Neural cell (in vitro differentiated cells): ENCODE results near the gene PBX1. TPM values are rescaled to one million over a fixed set of nuclear protein-coding genes. Genes with fewer than 3 reads are reported as not detected.
A peak's percentile ranks its signal among the peaks of the same experiment; 100 is the strongest.

Experiments used
- H2AFZ ChIP-seq: fragments of 200-600, 300-800 bp; sonication (generic), shearing (Covaris generic); 2 replicates; pipeline ENCODE4 v1.6.0; 2014; ENCODE audit warnings: low read depth, mild to moderate bottlenecking, antibody characterized with exemption, low read length, moderate library complexity
- H3F3A ChIP-seq: fragments of 200-600 bp; shearing (Covaris generic); 2 replicates; pipeline ENCODE4 v1.6.1; 2016; ENCODE audit warnings: mild to moderate bottlenecking, moderate library complexity, mixed read lengths, antibody characterized with exemption, low read length; ENCODE audit not compliant: insufficient read depth, poor library complexity, severe bottlenecking
- H3K27ac ChIP-seq: fragments of 200-600, 300-800 bp; sonication (generic), shearing (Covaris generic); 2 replicates; pipeline ENCODE4 v1.5.1; 2014; ENCODE audit warnings: mild to moderate bottlenecking, low read length, moderate library complexity
- H3K27me3 ChIP-seq: fragments of 300-800, 200-600 bp; sonication (generic), shearing (Covaris generic); 2 replicates; pipeline ENCODE4 v1.6.0; 2014; ENCODE audit warnings: mild to moderate bottlenecking, low read depth, low read length, moderate library complexity; ENCODE audit not compliant: insufficient read depth
- H3K36me3 ChIP-seq: fragments of 300-800, 200-600 bp; sonication (generic), shearing (Covaris generic); 2 replicates; pipeline ENCODE4 v1.5.1; 2014; ENCODE audit warnings: mild to moderate bottlenecking, antibody characterized with exemption, low read length, moderate library complexity; ENCODE audit not compliant: insufficient read depth
- H3K4me2 ChIP-seq: fragments of 300-800, 200-600 bp; sonication (generic), shearing (Covaris generic); 2 replicates; pipeline ENCODE4 v1.6.0; 2014; ENCODE audit warnings: mild to moderate bottlenecking, low read length
- H3K4me3 ChIP-seq: fragments of 300-800, 200-600 bp; sonication (generic), shearing (Covaris generic); 2 replicates; pipeline ENCODE4 v1.5.1; 2014; ENCODE audit warnings: mild to moderate bottlenecking, low read length, moderate library complexity
- H3K79me2 ChIP-seq: fragments of 200-600 bp; shearing (Covaris generic); replicated peaks from 2 replicates; pipeline ENCODE4 v1.6.0; 2014; ENCODE audit warnings: mild to moderate bottlenecking, low read length, moderate library complexity; ENCODE audit not compliant: insufficient read depth
- H3K9ac ChIP-seq: fragments of 300-800, 200-600 bp; sonication (generic), shearing (Covaris generic); 2 replicates; pipeline ENCODE4 v1.6.1; 2016; ENCODE audit warnings: mild to moderate bottlenecking, low read length, mixed read lengths
- H3K9me2 ChIP-seq: fragments of 200-600 bp; shearing (Covaris generic); 2 replicates; pipeline ENCODE4 v1.6.1; 2016; ENCODE audit warnings: mild to moderate bottlenecking, low read length, mixed read lengths; ENCODE audit not compliant: insufficient read depth
- H3K9me3 ChIP-seq: fragments of 200-600, 300-800 bp; sonication (generic), shearing (Covaris generic); 2 replicates; pipeline ENCODE4 v1.6.1; 2016; ENCODE audit warnings: mild to moderate bottlenecking, mixed run types, low read length, moderate library complexity, mixed read lengths
- H4K20me1 ChIP-seq: fragments of 200-600 bp; shearing (Covaris generic); 2 replicates; pipeline ENCODE4 v1.6.1; 2016; ENCODE audit warnings: mild to moderate bottlenecking, mixed run types; ENCODE audit not compliant: insufficient read depth
- CTCF ChIP-seq: fragments of 450-650 bp; IDR thresholded peaks from 2 replicates; pipeline ENCODE4 v1.5.1; 2014; ENCODE audit warnings: antibody characterized with exemption, mild to moderate bottlenecking, moderate library complexity; ENCODE audit not compliant: poor library complexity, severe bottlenecking
- EP300 ChIP-seq: fragments of 450-650 bp; conservative IDR thresholded peaks from 2 replicates; pipeline ENCODE4 v1.6.1; 2014; ENCODE audit warnings: antibody characterized with exemption, mild to moderate bottlenecking, moderate library complexity; ENCODE audit not compliant: poor library complexity, severe bottlenecking
- EZH2 ChIP-seq: fragments of 200-600, 300-800 bp; shearing (Covaris generic), sonication (generic); IDR thresholded peaks from 2 replicates; pipeline ENCODE4 v1.6.1; 2014; ENCODE audit warnings: antibody characterized with exemption, low read length, borderline replicate concordance, mild to moderate bottlenecking; ENCODE audit not compliant: insufficient read depth, poor library complexity, severe bottlenecking
- MXI1 ChIP-seq: fragments of 450-650 bp; conservative IDR thresholded peaks from 2 replicates; pipeline ENCODE4 v1.6.1; 2014; ENCODE audit warnings: antibody characterized with exemption, mild to moderate bottlenecking; ENCODE audit not compliant: poor library complexity, severe bottlenecking
- POLR2AphosphoS5 ChIP-seq: IDR thresholded peaks from 2 replicates; pipeline ENCODE4 v1.6.1; 2012
- RAD21 ChIP-seq: fragments of 450-650 bp; conservative IDR thresholded peaks from 2 replicates; pipeline ENCODE4 v1.6.1; 2014; ENCODE audit warnings: antibody characterized with exemption, mild to moderate bottlenecking, moderate library complexity
- REST ChIP-seq: IDR thresholded peaks from 2 replicates; pipeline ENCODE4 v1.6.1; 2012; ENCODE audit warnings: borderline replicate concordance
- SMC3 ChIP-seq: fragments of 450-650 bp; conservative IDR thresholded peaks from 2 replicates; pipeline ENCODE4 v1.6.1; 2014; ENCODE audit warnings: antibody characterized with exemption, mild to moderate bottlenecking, moderate library complexity; ENCODE audit not compliant: poor library complexity
- TAF1 ChIP-seq: IDR thresholded peaks from 2 replicates; pipeline ENCODE4 v1.6.1; 2012; ENCODE audit warnings: low read depth
- polyA plus RNA-seq: library from polyadenylated mRNA; depleted of rRNA; stranded (reverse); fragments of >200 nt; gene quantifications from 2 replicates; pipeline ENCODE4 v1.2.3, GENCODE V29; 2014

PBX1 gene
- polyA plus RNA-seq, 1 donor from 2014 or later = 42.4 TPM

- Histone ChIP-seq H3K27ac (peak overlapping the region; percentile 87), H3K9me2 (no peaks in the 10 kb centered on the region), H3K4me2 (no peak overlapping the region), H3F3A (peaks cover 9% of the 10 kb centered on the region), H4K20me1 (no peaks in the 10 kb centered on the region), H3K79me2 (peaks cover 80% of the 10 kb centered on the region), H3K36me3 (no peaks in the 10 kb centered on the region), H3K4me3 (peak overlapping the region; percentile 19), H2AFZ (no peak overlapping the region), H3K9me3 (no peaks in the 10 kb centered on the region), H3K27me3 (no peaks in the 10 kb centered on the region), H3K9ac (peak overlapping the region; percentile 56)
- TF ChIP-seq POLR2AphosphoS5 (peak; percentile 71), CTCF (no peak), REST (peak; percentile 23), EP300 (peak; percentile 94), EZH2 (no peak), SMC3 (peak; percentile 4), MXI1 (no peak), RAD21 (peak; percentile 20)
These were observed 145.0 kb downstream of the PBX1 start for GRCh38 chr1:164703960-164704411.

- no peaks in the 10 kb centered on the region for H3K27me3 ChIP-seq
- no peak overlapping the region for H3K4me2 ChIP-seq
- H3K9me3 ChIP-seq = no peaks in the 10 kb centered on the region
- peak overlapping the region; percentile 32 for H3K9ac ChIP-seq
- H3K9me2 ChIP-seq = no peaks in the 10 kb centered on the region
- TF ChIP-seq SMC3 (peak; percentile 35), RAD21 (peak; percentile 48), CTCF (peak; percentile 62), POLR2AphosphoS5 (no peak), TAF1 (no peak), MXI1 (no peak), EP300 (no peak), EZH2 (no peak), REST (no peak)
- peak overlapping the region; percentile 87 for H3K27ac ChIP-seq
- peaks cover 89% of the 10 kb centered on the region for H3K79me2 ChIP-seq
- H3K4me3 ChIP-seq = peak overlapping the region; percentile 19
- no peaks in the 10 kb centered on the region for H3K36me3 ChIP-seq
- H4K20me1 ChIP-seq = no peaks in the 10 kb centered on the region
- H3F3A ChIP-seq = peaks cover 9% of the 10 kb centered on the region
- H2AFZ ChIP-seq = no peak overlapping the region
These were observed 146.0 kb downstream of the PBX1 start for GRCh38 chr1:164704954-164705353.
